HepG2 (cell line): ENCODE measurements around the gene HDAC5. TPM values are rescaled to one million over a fixed set of nuclear protein-coding genes. Genes with fewer than 3 reads are reported as not detected.

Source experiments
- AKAP8 ChIP-seq: sonication (generic); formaldehyde crosslinking; IDR thresholded peaks from 2 replicates; pipeline ENCODE4 v1.5.1; 2020; ENCODE audit warnings: mild to moderate bottlenecking, missing genetic modification reagents
- CENPT ChIP-seq: sonication (generic); formaldehyde crosslinking; IDR thresholded peaks from 2 replicates; pipeline ENCODE4 v1.8.0; 2022; ENCODE audit warnings: low read depth, mild to moderate bottlenecking, moderate library complexity, missing genetic modification reagents
- ETS1 ChIP-seq: sonication (generic); formaldehyde crosslinking; IDR thresholded peaks from 2 replicates; pipeline ENCODE4 v1.4.0; 2020; ENCODE audit warnings: missing genetic modification reagents
- ETV5 ChIP-seq: IDR thresholded peaks from 2 replicates; pipeline ENCODE4 v1.6.1; 2018; ENCODE audit warnings: missing biosample characterization, missing genetic modification reagents, inconsistent platforms, borderline replicate concordance
- FOSL2 ChIP-seq: sonication (generic); formaldehyde crosslinking; IDR thresholded peaks from 2 replicates; pipeline ENCODE4 v1.4.0; 2020; ENCODE audit warnings: missing genetic modification reagents
- HMG20B ChIP-seq: conservative IDR thresholded peaks from 2 replicates; pipeline ENCODE4 v1.6.1; 2016; ENCODE audit warnings: missing genetic modification reagents, missing compliant biosample characterization
- HNRNPLL ChIP-seq: fragments of 200-400 bp; formaldehyde crosslinking; IDR thresholded peaks from 2 replicates; pipeline ENCODE4 v1.6.1; 2017; ENCODE audit warnings: mild to moderate bottlenecking, low read depth, low read length; ENCODE audit not compliant: poor library complexity, severe bottlenecking
- HOXA5 ChIP-seq: sonication (generic); formaldehyde crosslinking; IDR thresholded peaks from 2 replicates; pipeline ENCODE4 v1.4.0; 2020; ENCODE audit warnings: missing genetic modification reagents
- KDM5B ChIP-seq: sonication (generic); formaldehyde crosslinking; IDR thresholded peaks from 2 replicates; pipeline ENCODE4 v1.4.0; 2020; ENCODE audit warnings: missing genetic modification reagents, mild to moderate bottlenecking, borderline replicate concordance
- KLF11 ChIP-seq: IDR thresholded peaks from 2 replicates; pipeline ENCODE4 v1.6.1; 2016; ENCODE audit warnings: missing compliant biosample characterization
- KLF13 ChIP-seq: sonication (generic); formaldehyde crosslinking; IDR thresholded peaks from 2 replicates; pipeline ENCODE4 v1.4.0; 2020; ENCODE audit warnings: mild to moderate bottlenecking, missing genetic modification reagents
- NCOA1 ChIP-seq: sonication (generic); formaldehyde crosslinking; IDR thresholded peaks from 2 replicates; pipeline ENCODE4 v1.9.0; 2021; ENCODE audit warnings: missing genetic modification reagents
- RAD21 ChIP-seq: fragments of 450-650 bp; formaldehyde crosslinking; IDR thresholded peaks from 2 replicates; pipeline ENCODE4 v1.5.0; 2020; ENCODE audit warnings: mild to moderate bottlenecking
- REXO4 ChIP-seq: sonication (generic); formaldehyde crosslinking; IDR thresholded peaks from 2 replicates; pipeline ENCODE4 v1.8.0; 2022; ENCODE audit warnings: missing genetic modification reagents, mild to moderate bottlenecking, borderline replicate concordance
- TCF7L2 ChIP-seq: IDR thresholded peaks from 2 replicates; pipeline ENCODE4 v1.6.1; 2011; ENCODE audit warnings: mild to moderate bottlenecking, low read depth, low read length, moderate library complexity
- TP53 ChIP-seq: sonication (generic); formaldehyde crosslinking; conservative IDR thresholded peaks from 2 replicates; pipeline ENCODE4 v1.4.0; 2020; ENCODE audit warnings: missing genetic modification reagents
- ZBTB2 ChIP-seq: sonication (generic); formaldehyde crosslinking; IDR thresholded peaks from 2 replicates; pipeline ENCODE4 v1.8.0; 2022; ENCODE audit warnings: low read depth, missing genetic modification reagents
- ZBTB42 ChIP-seq: sonication (generic); formaldehyde crosslinking; IDR thresholded peaks from 2 replicates; pipeline ENCODE4 v1.5.0; 2020; ENCODE audit warnings: mild to moderate bottlenecking, missing genetic modification reagents
- ZEB1 ChIP-seq: IDR thresholded peaks from 2 replicates; pipeline ENCODE4 v1.6.1; 2012; ENCODE audit warnings: mild to moderate bottlenecking, low read depth, inconsistent platforms; ENCODE audit not compliant: insufficient replicate concordance
- ZNF335 ChIP-seq: sonication (generic); formaldehyde crosslinking; IDR thresholded peaks from 2 replicates; pipeline ENCODE4 v1.4.0; 2020; ENCODE audit warnings: missing genetic modification reagents
- ZNF530 ChIP-seq: sonication (generic); formaldehyde crosslinking; IDR thresholded peaks from 2 replicates; pipeline ENCODE4 v1.5.0; 2020; ENCODE audit warnings: low read depth, mild to moderate bottlenecking, missing genetic modification reagents
- ZNF546 ChIP-seq: sonication (generic); formaldehyde crosslinking; conservative IDR thresholded peaks from 2 replicates; pipeline ENCODE4 v1.8.1; 2023; ENCODE audit warnings: mild to moderate bottlenecking, missing genetic modification reagents
- ZNF749 ChIP-seq: sonication (generic); formaldehyde crosslinking; IDR thresholded peaks from 2 replicates; pipeline ENCODE4 v1.8.0; 2022; ENCODE audit warnings: mild to moderate bottlenecking, missing genetic modification reagents, moderate library complexity, borderline replicate concordance
- ZNF792 ChIP-seq: IDR thresholded peaks from 2 replicates; pipeline ENCODE4 v1.6.1; 2016
- polyA plus RNA-seq, 8 experiments: library from polyadenylated mRNA; depleted of rRNA in 3 of 8; stranded (reverse) in 7 of 8; unstranded in 1 of 8; fragments of >200 nt; fragmentation: Illumina TruSeq in 4 of 8; extraction: Trizol in 4 of 8; gene quantifications; 2 replicates each; pipeline versions ENCODE4 v1.2.1 to v1.2.3, GENCODE V29; 2011 to 2016; ENCODE audit warnings: low read depth in 4 of 8, missing spikeins in 1 of 8, mixed read lengths in 1 of 8; ENCODE audit not compliant: insufficient read depth in 1 of 8
- total RNA-seq, 5 experiments: library from RNA; depleted of rRNA; stranded (reverse); fragments of >200 nt; fragmentation: Illumina TruSeq; extraction: Trizol; gene quantifications; 2 replicates each; pipeline ENCODE4 v1.2.3, GENCODE V29; 2016; ENCODE audit warnings: low read depth in 1 of 5

HDAC5 gene
- total and polyA plus RNA-seq, 2 of the 13 experiments (the other 11 are each of a cell fraction or from before 2014, with no cell fraction given), result 46.4 to 85.4 TPM

DNA sequence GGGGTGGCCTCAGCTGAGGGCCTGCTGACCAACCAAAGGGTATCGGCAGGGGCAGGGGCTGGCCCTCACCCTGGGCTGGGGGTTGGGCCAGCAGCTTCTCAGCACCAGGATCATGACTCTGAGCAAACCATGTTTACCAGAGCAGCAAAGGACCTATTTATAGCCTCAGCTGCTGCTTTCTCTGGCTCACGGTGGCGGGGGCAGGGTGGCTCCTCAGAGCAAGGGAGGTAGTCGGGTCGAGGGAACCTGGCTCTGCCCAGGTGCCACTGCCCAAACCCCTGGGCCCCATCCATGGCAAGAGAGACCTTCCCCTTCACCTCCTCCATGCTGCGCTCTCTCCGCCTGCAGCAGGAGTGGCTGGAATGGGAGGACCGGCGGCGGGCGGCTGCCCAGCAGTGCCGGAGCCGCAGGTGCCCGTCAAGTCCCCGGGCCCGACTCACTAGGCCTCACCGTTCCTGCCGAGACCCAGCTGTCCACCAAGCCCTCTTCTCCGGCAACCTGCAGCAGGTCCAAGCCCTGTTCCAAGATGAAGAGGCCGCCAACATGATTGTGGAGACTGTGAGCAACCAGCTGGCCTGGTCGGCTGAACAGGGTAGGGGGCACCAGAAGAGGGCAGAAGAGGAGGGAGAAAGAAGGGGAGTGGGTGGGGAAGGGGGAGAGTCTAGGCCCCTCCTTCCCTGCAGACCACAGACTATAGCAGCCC is 47.2 kb upstream of the HDAC5 start, which contains the start of gene ASB16 (continued):
- TF ChIP-seq HMG20B (CRISPR knock-in tag), result no peak
- TF ChIP-seq KLF13, result 0 out of 2 replicates have a peak, but pooled peaks have one; percentile 12
- no peak for TF ChIP-seq NCOA1
- 0 out of 2 replicates have a peak, but pooled peaks have one; percentile 39 for TF ChIP-seq ZNF335 (CRISPR knock-in tag)
- TF ChIP-seq ETS1, result no peak
- no peak for TF ChIP-seq KLF11 (CRISPR knock-in tag)
- no peak for TF ChIP-seq ETV5 (CRISPR knock-in tag)
- no peak for TF ChIP-seq ZNF546
- TF ChIP-seq ZEB1, result no peak
- TF ChIP-seq ZBTB42 (CRISPR knock-in tag), result no peak
- TF ChIP-seq CENPT (CRISPR knock-in tag), result no peak
- TF ChIP-seq TP53 (CRISPR knock-in tag), result no peak
- TF ChIP-seq REXO4 (CRISPR knock-in tag), result no peak
- no peak for TF ChIP-seq ZNF749
- no peak for TF ChIP-seq ZNF530 (CRISPR knock-in tag)
- TF ChIP-seq HOXA5 (CRISPR knock-in tag), result no peak
- TF ChIP-seq ZBTB2, result no peak
- no peak for TF ChIP-seq TCF7L2
- TF ChIP-seq FOSL2 (CRISPR knock-in tag), result 0 out of 2 replicates have a peak, but pooled peaks have one; percentile 15
- 0 out of 2 replicates have a peak, but pooled peaks have one; percentile 18 for TF ChIP-seq ZNF792 (CRISPR knock-in tag)
- peak; percentile 67 for TF ChIP-seq HNRNPLL
- TF ChIP-seq AKAP8 (CRISPR knock-in tag), result 0 out of 2 replicates have a peak, but pooled peaks have one; percentile 80
- no peak for TF ChIP-seq RAD21 (CRISPR knock-in tag)
- peak; percentile 78; the same call in 1 of the 2 replicates for TF ChIP-seq KDM5B
